ENCODE measurements around the gene KAZALD1.
A peak's percentile ranks its signal among the peaks of the same experiment; 100 is the strongest.

KAZALD1 gene, protein sequence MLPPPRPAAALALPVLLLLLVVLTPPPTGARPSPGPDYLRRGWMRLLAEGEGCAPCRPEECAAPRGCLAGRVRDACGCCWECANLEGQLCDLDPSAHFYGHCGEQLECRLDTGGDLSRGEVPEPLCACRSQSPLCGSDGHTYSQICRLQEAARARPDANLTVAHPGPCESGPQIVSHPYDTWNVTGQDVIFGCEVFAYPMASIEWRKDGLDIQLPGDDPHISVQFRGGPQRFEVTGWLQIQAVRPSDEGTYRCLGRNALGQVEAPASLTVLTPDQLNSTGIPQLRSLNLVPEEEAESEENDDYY

DNA sequence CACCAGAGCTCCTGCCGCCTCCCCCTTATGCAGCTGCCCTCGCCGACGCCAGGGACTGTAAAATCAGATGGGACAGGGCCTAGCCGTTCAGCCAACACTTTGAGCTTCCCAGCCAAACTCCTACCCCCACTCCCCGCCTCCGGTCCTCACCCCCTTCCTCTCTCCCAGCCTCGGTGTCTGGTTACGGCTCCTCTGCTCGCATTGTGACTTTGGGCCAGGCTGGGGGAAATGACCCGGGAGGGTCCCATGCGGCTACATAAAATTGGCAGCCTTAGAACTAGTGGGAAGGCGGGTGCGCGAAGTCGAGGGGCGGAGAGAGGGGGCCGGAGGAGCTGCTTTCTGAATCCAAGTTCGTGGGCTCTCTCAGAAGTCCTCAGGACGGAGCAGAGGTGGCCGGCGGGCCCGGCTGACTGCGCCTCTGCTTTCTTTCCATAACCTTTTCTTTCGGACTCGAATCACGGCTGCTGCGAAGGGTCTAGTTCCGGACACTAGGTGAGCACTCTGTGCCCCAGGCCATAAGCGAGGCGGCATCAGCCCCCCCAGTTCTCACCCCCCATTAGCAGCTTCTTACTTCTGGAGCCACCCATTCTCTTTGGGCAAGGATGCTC lies at the start of gene KAZALD1:
TSS of gene KAZALD1 (plus strand) at position 366 of the 608 bp plus-strand sequence. CDS start 604 bp downstream, outside the sequence.
- DNase-seq (ENCODE audit: low read depth in 3 of 3), result no peak

DNA sequence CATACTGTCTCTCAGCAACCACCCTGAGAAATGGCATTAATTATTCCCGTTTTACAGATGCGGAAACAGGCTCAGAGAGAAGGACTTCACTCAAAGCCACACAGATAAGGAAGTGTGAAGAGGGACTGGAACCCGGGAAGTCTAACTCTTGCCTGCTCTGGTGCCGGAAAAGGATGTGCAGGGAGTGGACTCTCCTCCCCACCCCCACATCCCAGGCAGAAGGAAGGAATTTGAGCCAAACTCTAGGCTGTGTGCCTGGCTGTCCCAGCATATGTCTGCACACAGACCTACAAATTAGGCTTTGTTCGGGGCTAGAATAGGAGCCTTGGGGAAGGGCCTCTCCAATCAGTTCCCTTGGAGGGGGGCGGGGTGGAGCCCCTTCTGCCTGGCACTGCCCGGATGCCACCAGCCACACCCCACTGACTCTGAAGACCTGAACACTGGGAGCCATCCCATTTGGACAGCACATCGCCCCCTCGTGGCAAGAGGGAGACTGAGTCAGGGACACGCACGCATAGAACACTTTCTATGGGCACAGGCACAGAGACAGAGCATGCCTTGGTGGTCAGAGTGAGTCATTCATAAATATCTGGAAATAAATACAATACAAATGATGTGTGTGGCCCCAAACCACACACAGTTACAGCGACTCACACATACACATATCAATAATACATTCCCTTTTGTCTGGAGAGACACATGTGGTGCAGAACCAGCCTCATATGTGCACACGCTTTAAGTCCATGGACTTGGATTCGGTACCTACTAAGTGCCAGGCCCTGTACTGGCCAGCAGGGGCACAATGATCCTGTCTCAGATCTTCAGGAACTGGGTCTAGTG lies 49.0 kb upstream of the KAZALD1 start:
- peak; percentile 47 to 72 (median 55) for DNase-seq (ENCODE audit: low read depth in 3 of 3)

DNA sequence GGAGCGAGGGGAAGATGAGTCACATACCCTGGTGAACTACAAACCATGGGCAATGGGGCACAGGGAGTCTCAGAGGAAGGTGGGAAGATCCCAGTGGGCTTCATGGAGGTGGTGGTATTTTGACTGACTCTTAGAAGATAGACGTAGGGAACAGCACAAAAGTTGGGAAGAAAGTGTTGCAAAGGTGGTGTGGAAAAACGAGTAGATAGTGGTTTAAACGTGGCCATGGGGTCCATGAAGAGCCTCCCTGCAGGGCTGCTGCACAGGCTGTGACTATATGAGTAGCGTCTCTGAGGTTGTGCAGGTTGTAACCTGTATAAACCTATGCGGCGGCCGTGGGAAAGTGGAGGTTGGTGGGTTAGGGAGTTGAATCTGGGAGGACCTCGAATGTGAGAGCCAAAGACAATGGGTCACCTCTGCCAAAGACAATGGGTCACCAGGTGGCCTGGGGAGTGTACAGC lies 48.4 kb upstream of the KAZALD1 start:
- DNase-seq (ENCODE audit: low read depth in 3 of 3), result no peak

DNA sequence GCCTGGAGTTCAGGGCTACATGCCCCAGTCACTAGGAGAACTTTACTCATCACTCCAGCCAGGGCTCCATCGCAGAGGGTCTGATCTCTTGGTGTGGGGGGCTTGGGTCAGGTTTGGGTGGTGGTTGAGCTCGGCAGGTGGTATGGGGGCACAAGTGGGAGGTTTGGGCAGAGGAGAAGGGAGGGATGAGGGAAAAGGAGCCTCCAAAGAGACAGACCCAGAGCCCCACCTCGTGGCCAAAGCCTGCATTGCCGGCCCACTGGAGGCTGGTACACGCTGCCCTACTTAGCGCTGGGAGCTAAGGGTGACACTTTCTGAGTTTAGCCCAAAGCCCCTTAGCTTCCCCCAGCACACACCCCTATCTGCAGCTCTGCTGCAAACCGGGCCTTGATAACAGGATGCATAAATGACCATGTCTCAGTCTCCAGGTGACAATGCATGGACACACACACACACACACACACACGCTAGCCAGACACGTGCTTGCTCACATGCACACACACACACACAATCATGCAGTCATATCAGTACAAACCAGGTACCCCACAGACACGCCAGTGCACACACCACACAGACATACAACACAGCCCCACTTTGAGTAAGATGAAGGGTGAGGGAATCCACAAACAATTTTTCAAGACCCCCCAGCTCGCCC lies 47.4 kb upstream of the KAZALD1 start:
- peak; percentile 53 to 58 (median 58) for DNase-seq (ENCODE audit: low read depth in 3 of 3)

DNA sequence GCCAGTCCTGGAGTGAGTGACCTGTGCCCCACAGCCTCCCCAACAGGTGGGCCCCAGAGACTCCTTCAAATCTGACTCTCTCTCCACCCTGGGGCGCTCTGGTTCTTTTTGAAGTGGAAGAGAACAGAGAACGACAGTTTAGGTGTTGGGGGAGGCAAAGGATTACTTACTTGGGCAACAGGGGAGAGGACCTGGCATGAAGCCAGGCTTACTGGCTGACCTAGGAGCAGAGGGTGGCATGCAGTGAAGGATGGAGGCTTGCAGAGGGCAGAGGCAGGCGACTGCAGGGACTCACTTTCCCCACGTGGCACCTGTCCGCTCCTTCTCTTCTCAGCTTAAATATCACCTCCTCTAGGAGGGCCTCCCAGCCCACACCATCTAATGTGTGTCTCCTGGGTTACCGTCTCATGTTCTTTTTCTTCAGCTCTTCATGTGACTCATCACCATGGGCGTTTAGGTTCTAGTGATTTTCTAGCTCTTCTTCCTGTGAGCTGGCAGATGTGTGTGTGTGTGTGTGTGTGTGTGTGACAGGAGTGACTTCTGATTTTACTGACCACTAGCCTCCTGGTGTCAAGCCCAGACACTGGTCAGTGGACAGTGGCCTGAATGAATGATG lies 46.7 kb upstream of the KAZALD1 start:
- DNase-seq (ENCODE audit: low read depth in 3 of 3), result no peak

DNA sequence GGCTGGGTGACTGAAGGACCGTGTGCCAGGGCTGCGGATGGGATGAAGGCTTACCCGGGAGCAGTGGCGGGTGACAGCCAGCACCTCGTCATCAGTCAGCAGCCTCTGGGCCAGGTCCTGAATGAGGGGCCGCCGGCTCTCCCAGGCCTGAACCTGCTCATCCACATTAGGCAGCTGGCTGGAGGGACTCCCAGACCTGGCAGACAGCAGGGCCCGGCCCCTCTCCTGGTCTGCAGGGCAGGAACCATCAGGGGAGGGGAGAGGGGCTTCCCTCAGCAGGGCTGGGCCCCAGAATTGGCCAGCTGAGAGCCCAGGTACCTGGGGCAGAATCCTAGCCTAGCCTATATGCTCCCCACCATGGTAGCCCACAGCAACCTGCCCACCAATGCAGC lies 46.2 kb upstream of the KAZALD1 start:
- DNase-seq (ENCODE audit: low read depth in 3 of 3), result no peak

DNA sequence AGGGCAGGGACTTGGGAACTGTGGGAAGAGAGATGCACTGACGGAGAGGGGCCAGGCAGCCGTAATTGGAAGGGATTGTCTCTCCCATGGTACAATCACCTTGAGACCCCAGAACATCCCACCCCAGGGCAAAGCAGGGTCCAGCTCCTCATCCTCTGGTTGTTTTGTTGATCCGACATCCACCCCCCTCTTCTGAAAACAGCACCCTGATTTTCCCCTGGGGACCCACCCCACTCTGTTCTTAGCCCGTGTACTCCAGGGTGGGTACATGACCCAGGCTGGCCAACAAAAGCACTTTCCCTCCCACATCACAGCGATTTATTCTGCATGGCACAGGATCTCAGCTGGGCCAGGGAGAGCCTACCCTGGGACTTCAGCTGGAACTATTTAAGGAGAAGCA lies 45.0 kb upstream of the KAZALD1 start:
- no peak for DNase-seq (ENCODE audit: low read depth in 3 of 3)

DNA sequence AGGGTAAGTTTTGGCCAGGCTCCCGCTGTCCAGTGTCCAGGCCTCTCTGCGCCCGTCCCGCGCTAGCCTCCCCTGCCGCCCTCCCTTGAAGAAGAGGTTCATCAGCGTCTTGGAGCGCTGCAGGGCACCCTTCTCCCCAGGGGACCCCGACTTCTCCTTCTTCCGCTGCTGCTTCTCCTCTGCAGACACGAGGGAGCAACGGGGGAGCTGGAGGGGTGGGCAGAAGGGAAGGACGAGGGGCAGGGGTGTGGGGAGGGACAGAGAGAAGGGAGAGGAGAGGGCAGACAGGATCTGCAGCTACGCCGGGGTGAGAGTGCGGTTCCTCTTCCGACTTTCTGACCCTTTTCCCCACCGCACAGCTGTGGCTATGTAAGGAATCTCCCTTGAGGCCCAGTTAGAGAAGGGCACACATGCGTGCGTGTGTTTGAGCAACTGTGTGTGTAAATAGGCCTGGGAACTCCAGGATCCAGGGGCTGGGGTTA lies 43.6 kb upstream of the KAZALD1 start:
- no peak for DNase-seq (ENCODE audit: low read depth in 3 of 3)

DNA sequence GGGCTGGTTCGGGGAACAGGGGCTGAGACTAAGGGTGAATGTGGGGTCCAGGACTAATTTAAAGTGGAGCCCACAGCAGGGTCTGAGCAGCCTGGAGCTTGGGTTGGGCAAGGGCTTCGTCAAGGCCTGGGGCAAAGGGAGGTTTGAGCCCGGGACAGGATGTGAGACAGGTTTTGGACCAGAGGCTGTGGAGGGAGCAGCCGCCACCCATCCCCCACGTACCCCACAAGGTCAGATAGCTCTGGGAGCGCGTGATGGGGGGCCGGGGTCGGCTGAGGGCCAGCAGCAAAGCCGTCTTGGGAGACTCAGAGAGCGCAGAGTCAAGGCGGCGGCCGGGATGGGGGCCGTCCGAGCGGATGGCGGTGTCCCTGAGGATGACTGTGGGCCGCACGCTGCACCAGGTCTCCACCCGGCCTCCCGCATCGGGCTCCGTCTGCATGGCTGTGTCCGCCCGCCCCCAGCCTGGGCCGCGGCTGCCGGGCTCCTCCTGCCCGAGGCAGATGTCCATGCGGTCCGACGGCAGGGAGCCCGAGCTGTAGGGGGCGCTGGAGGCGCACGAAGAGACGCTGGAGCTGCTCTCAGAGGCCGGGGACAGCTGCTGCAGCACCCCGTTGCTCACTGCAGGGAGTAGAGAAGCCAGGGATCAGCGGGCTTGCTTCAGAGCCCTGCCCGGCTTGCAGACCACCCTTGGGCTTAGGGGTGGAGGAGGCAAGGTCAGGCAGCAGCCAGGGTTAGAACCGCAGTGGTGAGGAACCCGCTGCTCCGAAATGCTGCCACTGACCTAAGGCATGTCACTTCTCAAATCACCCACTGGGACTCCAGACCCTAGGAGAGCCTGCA lies 43.0 kb upstream of the KAZALD1 start:
- peak; percentile 48 to 56 (median 53) for DNase-seq (ENCODE audit: low read depth in 3 of 3)

DNA sequence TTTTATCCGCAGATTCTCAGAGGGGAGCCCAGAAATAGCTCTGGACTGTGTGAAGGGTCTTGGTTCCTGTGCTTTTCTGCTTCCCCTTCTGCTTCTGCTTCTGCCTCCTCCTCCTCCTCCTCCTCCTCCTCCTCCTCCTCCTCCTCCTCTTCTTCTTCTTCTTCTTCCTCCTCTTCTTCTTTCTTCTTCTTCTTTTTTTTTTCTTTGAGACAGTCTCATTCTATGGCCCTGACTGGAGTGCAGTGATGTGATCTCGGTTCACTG lies 42.4 kb upstream of the KAZALD1 start:
- no peak for DNase-seq (ENCODE audit: low read depth in 3 of 3)

DNA sequence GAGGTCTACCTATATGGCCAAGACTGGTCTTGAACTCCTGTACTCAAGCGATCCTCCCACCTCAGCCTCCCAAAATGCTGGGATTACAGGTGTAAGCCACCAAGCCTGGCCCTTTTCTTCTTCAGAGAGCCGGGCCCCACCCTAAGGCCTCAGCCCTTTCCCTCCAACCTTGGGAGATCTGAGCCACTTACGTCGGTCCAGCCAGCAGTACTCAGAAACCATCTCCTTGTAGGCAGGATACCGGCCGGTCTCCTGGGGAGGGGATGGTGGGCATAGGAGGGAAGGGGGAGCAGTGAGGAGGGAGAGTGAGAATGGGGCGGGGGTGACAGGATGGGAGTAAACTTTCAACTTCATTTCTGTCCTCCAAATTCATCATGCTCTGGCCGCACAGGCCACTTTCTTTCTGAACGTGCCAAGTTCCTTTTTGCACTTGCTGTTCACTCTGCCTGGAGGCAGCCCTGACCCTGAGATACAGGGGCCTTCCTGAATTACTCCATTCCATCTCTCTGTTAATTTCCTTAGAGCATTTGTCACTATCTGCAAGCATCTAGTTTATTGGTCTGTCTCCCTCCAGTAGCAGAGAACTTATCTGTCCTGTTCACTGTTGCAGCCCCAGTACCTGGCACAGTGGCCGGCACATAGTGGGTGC lies 41.2 kb upstream of the KAZALD1 start:
- no peak for DNase-seq (ENCODE audit: low read depth in 3 of 3)

DNA sequence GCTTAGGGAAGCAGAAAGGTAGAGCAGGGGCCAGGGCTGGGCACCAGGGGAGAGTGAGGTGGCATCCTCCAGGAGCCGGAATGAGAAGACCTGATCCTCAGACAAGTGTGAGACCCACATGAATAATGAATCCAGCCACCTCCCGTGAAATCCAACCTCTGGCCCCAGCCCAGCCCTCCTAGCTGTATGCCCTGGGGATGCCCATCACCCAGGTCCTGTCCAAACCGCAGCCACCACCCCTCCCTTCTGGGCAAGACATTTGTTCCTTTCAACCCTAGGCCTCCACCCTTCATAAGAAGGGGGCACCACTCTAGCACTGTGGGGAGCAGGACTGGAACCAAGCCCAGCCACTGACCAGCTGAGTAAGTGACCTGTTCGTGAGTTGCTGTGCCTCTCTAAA lies 40.5 kb upstream of the KAZALD1 start:
- no peak for DNase-seq (ENCODE audit: low read depth in 3 of 3)

DNA sequence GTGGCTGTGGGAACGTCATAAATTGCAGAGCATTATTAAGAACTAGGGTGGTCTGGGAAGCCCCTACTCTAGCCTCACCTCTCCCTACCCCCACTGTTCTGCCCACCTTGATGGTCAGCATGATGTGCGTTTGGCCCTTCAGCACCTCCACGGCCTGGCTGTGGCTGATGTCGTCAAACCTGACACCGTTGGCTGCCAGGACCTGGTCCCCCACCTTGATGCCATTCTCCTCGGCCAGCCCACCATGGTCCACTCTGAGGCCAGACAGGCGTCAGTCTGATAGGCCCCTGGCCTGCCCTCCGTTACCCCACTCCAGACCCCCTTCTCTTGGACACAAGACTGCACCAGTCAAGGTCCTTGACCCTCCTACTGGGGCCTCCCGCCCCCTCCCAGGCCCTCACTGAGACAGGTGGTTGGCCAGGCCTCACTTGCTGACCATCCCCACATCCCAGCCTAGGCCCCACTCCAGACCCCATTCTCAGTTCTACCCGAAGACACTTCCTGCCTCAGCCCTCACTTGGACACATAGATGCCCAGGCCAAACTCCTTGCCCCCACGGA lies 40.0 kb upstream of the KAZALD1 start:
- no peak for DNase-seq (ENCODE audit: low read depth in 3 of 3)

DNA sequence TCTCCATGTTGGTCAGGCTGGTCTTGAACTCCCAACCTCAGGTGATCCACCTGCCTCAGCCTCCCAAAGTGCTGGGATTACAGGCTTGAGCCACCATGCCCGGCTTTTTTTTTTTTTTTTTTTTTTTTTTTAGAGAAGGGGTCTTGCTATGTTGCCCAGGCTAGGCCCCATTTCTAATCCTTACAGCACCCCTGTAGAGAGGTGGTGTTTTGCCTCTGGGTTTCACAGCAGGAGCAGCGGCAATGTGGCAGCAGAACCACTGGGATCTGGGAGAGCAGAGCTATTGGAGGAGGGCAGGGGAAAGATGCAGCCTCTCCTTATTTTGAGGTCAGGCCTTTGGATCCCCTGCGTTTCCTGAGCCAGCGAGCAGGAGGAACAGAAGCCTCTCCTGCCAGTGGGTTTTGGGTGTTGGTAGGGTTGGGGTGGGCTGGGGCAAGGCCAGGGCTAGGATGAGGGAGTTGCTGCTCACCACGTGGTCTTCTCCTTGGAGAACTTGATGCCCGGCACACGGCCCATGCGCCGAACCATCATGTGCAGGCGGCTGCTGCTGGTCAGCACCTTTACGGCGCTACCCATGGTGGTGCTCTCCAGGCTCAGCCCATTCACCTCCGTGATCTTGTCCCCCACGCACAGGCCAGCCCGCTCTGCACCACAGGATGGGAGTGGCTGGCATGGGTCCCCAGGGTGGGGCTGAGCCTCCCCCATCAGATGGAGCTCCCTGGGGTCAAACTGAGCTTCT lies 38.7 kb upstream of the KAZALD1 start:
- no peak for DNase-seq (ENCODE audit: low read depth in 3 of 3)

DNA sequence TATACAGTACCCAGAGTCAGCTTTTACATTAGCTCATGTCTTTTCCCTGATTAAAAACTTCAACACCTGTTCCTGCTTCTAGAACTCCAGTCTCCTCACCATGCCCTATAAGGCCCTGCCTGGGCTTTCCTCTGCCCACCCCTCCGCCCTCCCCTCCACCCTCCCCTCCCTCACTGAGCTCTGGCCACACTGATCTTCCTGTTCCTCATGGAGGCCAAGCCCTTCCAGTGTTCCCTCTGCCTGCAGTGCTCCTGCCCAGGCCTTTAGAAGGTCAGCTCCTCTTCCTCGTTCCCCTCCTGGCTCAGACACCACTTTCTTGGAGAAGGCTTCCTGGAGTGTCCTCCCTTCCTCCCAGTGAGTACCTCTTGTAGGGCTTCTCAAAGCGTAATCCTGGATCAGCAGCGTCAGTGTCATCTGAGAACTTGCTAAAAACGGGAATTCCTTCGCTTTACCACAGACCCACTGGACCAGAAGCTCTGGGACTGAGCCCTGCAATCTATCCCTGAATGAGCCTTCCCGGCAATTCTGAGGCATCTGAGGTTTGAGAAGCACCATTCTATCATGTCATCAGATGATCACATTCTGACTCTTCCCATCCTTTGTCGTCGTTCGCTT lies 34.6 kb upstream of the KAZALD1 start:
- DNase-seq (ENCODE audit: low read depth in 3 of 3), result no peak

DNA sequence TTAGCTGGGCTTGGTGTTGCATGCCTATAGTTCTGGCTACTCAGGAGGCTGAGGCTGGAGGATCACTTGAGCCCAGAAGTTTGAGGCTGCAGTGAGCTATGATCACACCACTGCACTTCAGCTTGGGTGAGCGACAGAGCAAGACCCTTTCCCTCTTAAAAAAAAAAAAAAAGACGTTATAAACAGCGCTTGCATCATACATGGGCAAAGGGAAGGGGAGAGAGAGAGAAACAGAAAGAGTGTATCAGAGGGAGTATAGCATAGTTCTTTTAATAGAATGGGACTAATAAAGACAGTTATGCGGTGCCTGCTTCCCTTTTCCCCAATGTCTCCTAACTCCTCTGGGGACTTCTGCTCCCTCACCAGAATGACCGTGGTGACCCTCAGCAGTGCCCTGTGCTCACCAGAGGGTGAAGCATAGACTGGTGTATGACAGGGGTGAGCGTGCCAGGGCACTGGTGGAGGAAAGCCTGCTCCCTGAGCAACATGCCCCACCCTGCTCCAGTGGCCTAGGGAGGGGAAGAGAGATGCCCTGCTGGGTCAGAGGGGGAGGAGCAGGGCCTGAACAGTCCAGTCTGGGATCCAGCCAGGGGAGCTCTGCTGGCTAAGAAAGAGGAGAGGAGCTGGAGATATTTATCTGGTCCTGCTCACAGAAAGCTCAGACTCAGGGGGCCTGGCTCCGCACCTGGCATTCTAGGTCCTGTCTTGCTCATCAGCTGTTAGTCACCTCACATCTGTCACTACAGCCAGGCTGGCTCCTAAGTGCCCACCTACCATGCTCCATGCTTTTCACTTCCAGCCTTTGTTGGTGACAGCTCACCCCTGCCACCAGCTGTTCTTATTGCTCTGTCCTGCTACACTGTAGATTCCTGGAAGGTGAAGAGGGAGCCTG lies 33.1 kb upstream of the KAZALD1 start:
- DNase-seq (ENCODE audit: low read depth in 3 of 3), result no peak

DNA sequence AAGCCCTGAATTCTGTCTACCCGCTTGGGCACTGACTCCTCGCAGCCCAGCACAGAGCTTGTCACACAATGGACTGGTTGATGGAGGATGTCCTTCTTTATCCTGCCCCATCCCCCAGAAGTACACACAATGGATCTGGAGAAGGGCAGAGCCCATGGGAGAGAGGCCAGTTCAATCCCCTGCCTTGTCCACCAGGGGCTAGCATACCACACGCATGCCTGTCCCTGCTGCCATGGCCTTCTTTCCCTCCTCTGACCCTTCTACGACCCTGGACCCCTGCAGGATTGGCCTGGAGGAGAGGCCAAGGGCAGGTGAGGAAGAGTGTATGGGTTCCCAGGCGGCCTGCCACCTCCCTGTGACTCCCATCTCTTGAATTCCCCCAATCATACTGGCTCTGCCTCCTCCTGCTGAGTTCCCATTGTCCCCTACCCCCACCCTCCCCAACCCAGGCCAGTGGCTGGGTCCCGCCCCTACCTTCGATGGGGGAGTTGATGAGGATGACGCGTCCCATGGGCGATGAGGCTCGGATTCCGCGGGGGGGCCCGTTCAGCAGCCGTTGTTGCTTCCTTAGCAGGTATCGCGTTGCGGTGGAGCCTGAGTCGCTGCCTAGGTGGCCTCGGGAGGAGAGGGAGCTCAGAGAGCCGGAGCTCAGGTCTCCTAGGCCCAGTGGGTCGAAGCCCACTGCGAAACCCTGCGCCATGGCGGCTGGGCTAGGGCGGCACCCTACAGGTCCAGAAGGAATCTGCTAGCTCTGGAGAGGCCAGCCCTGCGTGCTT lies 32.1 kb upstream of the KAZALD1 start:
- DNase-seq (ENCODE audit: low read depth in 3 of 3), result no peak

Measured in stimulated activated CD4-positive, alpha-beta T cell treated with anti-CD3 and anti-CD28 coated beads, TNF-alpha, amount 100 ng/mL, for 4 hours (primary cell).